ENCODE results near the gene RASA3. TPM values are rescaled to one million over a fixed set of nuclear protein-coding genes. Genes with fewer than 3 reads are reported as not detected.
A peak's percentile ranks its signal among the peaks of the same experiment; 100 is the strongest.
"Not testable (repeated sequence)": the region's sequence is repeated elsewhere in the genome, so short reads cannot be mapped to it uniquely, and the experiment has no call there.

Gene RASA3
- total RNA-seq, 4 donors from 2014 or later = 4.4 to 15.6 (median 8.5) TPM

DNA sequence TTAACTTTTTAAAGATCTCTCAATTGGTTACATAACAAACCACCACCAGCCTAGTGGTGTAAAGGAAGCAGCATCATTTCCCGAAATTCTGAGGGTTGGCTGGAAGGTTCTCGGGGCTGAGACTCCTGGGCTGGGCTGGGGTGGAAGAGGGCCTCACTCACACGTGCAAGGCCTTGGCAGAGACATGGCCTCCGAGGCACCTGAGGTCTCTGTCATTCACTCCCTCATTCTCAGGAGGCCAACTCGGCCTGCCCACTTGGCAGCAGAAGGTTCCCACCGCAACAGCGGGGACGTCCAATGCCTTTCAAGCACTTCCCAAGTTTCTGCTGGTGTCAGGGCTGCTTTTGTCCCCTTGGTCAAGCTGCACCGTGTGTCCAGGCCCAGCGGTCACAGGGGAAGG, 18.6 kb upstream of the RASA3 start:
- no peaks in the 10 kb centered on the region for H3K9me3 ChIP-seq
- WGBS, 2 donors (ENCODE audit: low coverage in 1 of 2) = 69% methylated on average over 10 of the region's 10 CpGs; no CpG with 5 or more reads in 1 of the 2 donors
- intact Hi-C loops (cut with DNase I; ENCODE audit: low total_unique reads) = no loop called here
- H3K4me3 ChIP-seq = no peak overlapping the region
- H3K27ac ChIP-seq = peak overlapping the region; percentile 73 to 82 (median 82)
- H3K27me3 ChIP-seq = no peaks in the 10 kb centered on the region
- H3K4me1 ChIP-seq = peaks cover 3 to 19% (median 11%) of the 10 kb centered on the region in 4 donors
- TF ChIP-seq POLR2AphosphoS5 (IDR thresholded peaks at IDR 0.05) = no peak
- TF ChIP-seq EP300 (IDR thresholded peaks at IDR 0.05; ENCODE audit: low read depth) = no peak
- TF ChIP-seq, protein P1, sequence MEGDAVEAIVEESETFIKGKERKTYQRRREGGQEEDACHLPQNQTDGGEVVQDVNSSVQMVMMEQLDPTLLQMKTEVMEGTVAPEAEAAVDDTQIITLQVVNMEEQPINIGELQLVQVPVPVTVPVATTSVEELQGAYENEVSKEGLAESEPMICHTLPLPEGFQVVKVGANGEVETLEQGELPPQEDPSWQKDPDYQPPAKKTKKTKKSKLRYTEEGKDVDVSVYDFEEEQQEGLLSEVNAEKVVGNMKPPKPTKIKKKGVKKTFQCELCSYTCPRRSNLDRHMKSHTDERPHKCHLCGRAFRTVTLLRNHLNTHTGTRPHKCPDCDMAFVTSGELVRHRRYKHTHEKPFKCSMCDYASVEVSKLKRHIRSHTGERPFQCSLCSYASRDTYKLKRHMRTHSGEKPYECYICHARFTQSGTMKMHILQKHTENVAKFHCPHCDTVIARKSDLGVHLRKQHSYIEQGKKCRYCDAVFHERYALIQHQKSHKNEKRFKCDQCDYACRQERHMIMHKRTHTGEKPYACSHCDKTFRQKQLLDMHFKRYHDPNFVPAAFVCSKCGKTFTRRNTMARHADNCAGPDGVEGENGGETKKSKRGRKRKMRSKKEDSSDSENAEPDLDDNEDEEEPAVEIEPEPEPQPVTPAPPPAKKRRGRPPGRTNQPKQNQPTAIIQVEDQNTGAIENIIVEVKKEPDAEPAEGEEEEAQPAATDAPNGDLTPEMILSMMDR (IDR thresholded peaks at IDR 0.05) = no peak
- no peak for TF ChIP-seq POLR2A (IDR thresholded peaks at IDR 0.05)
- DNase-seq = no peak
- no peaks in the 10 kb centered on the region for H3K36me3 ChIP-seq
- in situ Hi-C loops (cut with MboI; ENCODE audit: low pct_ligation_motif_present in 1 of 4, low pct_unique_long_range_greater_than_20kb in 1 of 4, low sequenced_read_pairs in 3 of 4) = no loop called here

DNA sequence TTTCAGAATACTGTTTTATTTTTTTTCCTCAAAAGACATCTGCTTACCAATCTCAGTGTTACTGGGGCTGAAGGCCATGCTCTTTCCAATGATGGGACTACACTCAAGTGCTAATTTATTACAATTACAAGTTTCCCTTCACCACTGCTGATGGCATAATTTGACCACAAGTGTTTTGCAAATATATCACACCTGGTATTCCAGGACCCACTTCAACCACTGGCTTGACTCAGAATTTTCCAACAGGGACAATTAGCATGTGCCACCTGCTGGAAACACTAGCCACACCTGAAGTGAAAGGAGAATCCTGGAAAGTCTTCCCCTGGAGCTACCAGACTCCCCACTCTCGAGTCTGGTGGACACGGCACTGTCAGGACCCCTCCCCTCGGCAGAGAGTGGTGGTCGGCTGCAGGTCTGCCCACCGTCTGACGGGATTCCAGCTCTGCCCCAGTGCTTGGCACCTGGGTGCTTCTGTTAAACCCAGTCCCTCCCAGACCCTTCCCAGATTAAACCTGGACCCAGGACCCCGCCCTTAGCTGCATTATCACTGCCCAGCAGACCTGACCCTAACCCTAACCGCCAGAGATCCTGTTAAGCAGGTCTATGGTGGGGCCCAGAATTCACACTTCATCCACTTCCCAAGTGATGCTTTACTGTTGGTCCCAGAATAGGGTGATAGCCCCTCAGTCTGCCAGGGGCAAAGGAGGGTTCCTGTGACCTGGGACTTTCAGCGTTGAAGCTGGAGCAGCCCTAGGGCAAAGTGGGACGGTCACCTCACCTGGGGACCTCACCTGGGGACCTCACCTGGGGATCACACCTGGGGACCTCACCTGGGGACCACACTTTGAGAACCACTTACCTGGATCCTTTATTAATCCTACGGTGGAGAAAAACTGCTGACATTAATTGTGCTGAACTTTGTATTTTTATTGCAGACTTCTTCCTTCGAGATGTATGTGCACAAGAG, 17.6 kb upstream of the RASA3 start:
- 66 to 75% methylated on average over 2 to 12 of the region's 12 CpGs for WGBS, 2 donors (ENCODE audit: low coverage in 1 of 2)
- H3K4me1 ChIP-seq = peaks cover 3 to 19% (median 11%) of the 10 kb centered on the region in 4 donors
- in situ Hi-C loops (cut with MboI; ENCODE audit: low pct_ligation_motif_present in 1 of 4, low pct_unique_long_range_greater_than_20kb in 1 of 4, low sequenced_read_pairs in 3 of 4) (no loop called here), intact Hi-C loops (cut with DNase I; ENCODE audit: low total_unique reads) (no loop called here)
- TF ChIP-seq POLR2A (IDR thresholded peaks at IDR 0.05) (no peak), EP300 (IDR thresholded peaks at IDR 0.05; ENCODE audit: low read depth) (no peak), POLR2AphosphoS5 (IDR thresholded peaks at IDR 0.05) (no peak)
- TF ChIP-seq, protein P1 (IDR thresholded peaks at IDR 0.05) = no peak
- H3K27me3 ChIP-seq = no peaks in the 10 kb centered on the region
- H3K27ac ChIP-seq = no peak overlapping the region
- H3K36me3 ChIP-seq = no peaks in the 10 kb centered on the region
- no peak overlapping the region for H3K4me3 ChIP-seq
- no peak for DNase-seq
- no peaks in the 10 kb centered on the region for H3K9me3 ChIP-seq

DNA sequence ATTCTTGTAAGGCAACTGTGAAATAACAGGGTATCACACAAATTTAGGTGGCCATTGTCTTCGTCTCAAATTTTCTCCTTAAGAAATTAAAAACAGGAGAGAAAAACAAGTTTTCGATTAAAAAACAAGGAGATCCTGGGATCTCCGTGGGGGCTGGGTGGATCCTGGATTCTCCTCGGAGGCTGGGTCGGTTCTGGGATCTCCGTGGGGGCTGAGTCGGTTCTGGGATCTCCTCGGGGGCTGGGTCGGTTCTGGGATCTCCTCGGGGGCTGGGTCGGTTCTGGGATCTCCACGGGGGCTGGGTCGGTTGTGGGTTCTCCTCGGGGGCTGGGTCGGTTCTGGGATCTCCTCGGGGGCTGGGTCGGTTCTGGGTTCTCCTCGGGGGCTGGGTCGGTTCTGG, 16.5 kb upstream of the RASA3 start:
- H3K4me3 ChIP-seq; H3K27me3 ChIP-seq; H3K27ac ChIP-seq; in situ Hi-C loops (cut with MboI; ENCODE audit: low pct_ligation_motif_present in 1 of 4, low pct_unique_long_range_greater_than_20kb in 1 of 4, low sequenced_read_pairs in 3 of 4); DNase-seq; intact Hi-C loops (cut with DNase I; ENCODE audit: low total_unique reads); H3K36me3 ChIP-seq; H3K9me3 ChIP-seq: not testable (repeated sequence)
- WGBS, 2 donors (ENCODE audit: low coverage in 1 of 2) = 81 to 86% methylated on average over 12 to 19 of the region's 19 CpGs
- peaks cover 7 to 21% (median 14%) of the 10 kb centered on the region in 4 donors for H3K4me1 ChIP-seq

DNA sequence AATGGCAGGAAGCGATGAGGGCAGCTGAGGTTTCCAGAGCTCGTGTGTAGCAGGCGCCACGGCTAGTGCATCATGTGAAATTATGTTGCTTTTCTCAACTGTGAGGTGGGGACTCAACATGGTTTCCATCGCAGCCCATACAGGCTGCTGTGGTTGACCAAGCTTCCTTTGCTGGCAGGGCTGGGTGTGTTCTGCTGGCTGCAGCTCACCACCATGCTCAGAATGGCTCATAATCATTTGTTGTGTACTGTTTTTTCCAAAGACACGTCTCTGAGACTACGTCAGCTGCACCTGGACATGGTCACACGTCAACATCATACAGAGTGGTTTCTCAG, 16.1 kb upstream of the RASA3 start:
- in situ Hi-C loops (cut with MboI; ENCODE audit: low pct_ligation_motif_present in 1 of 4, low pct_unique_long_range_greater_than_20kb in 1 of 4, low sequenced_read_pairs in 3 of 4) (no loop called here), intact Hi-C loops (cut with DNase I; ENCODE audit: low total_unique reads) (no loop called here)
- Histone ChIP-seq H3K4me1 (peaks cover 7 to 25% (median 17%) of the 10 kb centered on the region in 4 donors), H3K27me3 (no peaks in the 10 kb centered on the region), H3K4me3 (no peak overlapping the region), H3K36me3 (no peaks in the 10 kb centered on the region), H3K27ac (peak overlapping the region in 1 of 4 donors; percentile 17), H3K9me3 (no peaks in the 10 kb centered on the region)
- 59 to 60% methylated on average over 4 to 8 of the region's 8 CpGs for WGBS, 2 donors (ENCODE audit: low coverage in 1 of 2)
- peak; percentile 64 for DNase-seq
- TF ChIP-seq POLR2A (IDR thresholded peaks at IDR 0.05) (no peak), POLR2AphosphoS5 (IDR thresholded peaks at IDR 0.05) (peak in 1 of 3 donors; percentile 18)

DNA sequence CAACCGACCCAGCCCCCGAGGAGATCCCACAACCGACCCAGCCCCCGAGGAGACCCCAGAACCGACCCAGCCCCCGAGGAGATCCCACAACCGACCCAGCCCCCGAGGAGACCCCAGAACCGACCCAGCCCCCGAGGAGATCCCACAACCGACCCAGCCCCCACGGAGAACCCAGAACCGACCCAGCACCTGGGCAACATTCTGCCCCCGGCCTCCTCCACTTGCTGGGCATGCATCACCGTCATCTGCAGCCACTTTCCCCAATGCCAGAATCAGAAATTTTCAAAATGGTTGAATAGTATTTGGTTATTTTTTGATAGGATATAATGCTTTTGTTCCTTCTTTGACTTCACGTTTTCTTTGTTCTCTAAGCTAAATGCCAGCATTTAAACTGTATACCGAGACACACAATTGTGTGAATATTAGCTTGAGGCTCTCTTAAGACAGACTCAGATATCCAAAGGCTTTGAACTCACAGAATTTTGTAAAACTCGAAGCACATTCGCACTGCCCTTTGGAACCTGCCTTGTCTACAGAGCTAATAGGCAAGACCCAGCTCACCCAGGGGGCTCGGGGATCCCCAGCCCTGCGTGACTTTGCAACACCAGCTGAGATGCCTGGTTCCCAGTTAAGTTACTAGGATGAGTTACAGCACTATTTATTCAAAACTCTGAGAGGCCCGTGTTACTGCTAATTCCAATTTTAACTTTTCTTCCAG, 15.5 kb upstream of the RASA3 start:
- Histone ChIP-seq H3K4me3 (no peak overlapping the region), H3K9me3 (no peaks in the 10 kb centered on the region), H3K36me3 (no peaks in the 10 kb centered on the region), H3K27me3 (no peaks in the 10 kb centered on the region), H3K27ac (peak overlapping the region in 1 of 4 donors; percentile 17), H3K4me1 (peaks cover 7 to 30% (median 22%) of the 10 kb centered on the region in 4 donors)
- TF ChIP-seq, protein P1 (IDR thresholded peaks at IDR 0.05) = no peak
- TF ChIP-seq POLR2AphosphoS5 (IDR thresholded peaks at IDR 0.05) (no peak), EP300 (IDR thresholded peaks at IDR 0.05; ENCODE audit: low read depth) (no peak), POLR2A (IDR thresholded peaks at IDR 0.05) (no peak)
- WGBS, 2 donors (ENCODE audit: low coverage in 1 of 2) = 64 to 79% methylated on average over 4 to 14 of the region's 22 CpGs
- intact Hi-C loops (cut with DNase I; ENCODE audit: low total_unique reads) = no loop called here
- no peak for DNase-seq
- in situ Hi-C loops (cut with MboI; ENCODE audit: low pct_ligation_motif_present in 1 of 4, low pct_unique_long_range_greater_than_20kb in 1 of 4, low sequenced_read_pairs in 3 of 4) = no loop called here

Data from transverse colon (tissue), 4 donors.